DMS53 (cell line): ENCODE data around the gene RLN3.
"Not testable (repeated sequence)": the region's sequence is repeated elsewhere in the genome, so short reads cannot be mapped to it uniquely, and the experiment has no call there.

Experiments
- DNase-seq: peaks from one replicate; lab custom pipeline; 2025; lab: John Stamatoyannopoulos, UW

The RLN3 gene

GRCh38 chr19:13995017-13995728, 32.8 kb upstream of the RLN3 start:
- no peak for DNase-seq

GRCh38 chr19:13995878-13996765, 31.8 kb upstream of the RLN3 start:
- DNase-seq: no peak

GRCh38 chr19:13996928-13997630, 30.9 kb upstream of the RLN3 start:
- no peak for DNase-seq

- no peak for DNase-seq
These were observed 30.4 kb upstream of the RLN3 start for GRCh38 chr19:13997631-13997962.

GRCh38 chr19:13998426-13998825, 29.5 kb upstream of the RLN3 start:
- DNase-seq: no peak

GRCh38 chr19:13999085-13999484, 28.9 kb upstream of the RLN3 start:
- DNase-seq: no peak

GRCh38 chr19:14000691-14001375, 27.1 kb upstream of the RLN3 start:
- no peak for DNase-seq

GRCh38 chr19:14002571-14003250, 25.2 kb upstream of the RLN3 start:
- no peak for DNase-seq

GRCh38 chr19:14003251-14004055, 24.5 kb upstream of the RLN3 start:
- DNase-seq: no peak

GRCh38 chr19:14004619-14005348, 23.2 kb upstream of the RLN3 start:
- peak; percentile 35 for DNase-seq

GRCh38 chr19:14005349-14006084, 22.4 kb upstream of the RLN3 start:
- peak; percentile 87 for DNase-seq

GRCh38 chr19:14006085-14006765, 21.7 kb upstream of the RLN3 start, which contains the start of gene RFX1:
TSS of gene RFX1 (minus strand) at chr19:14006320. CDS start at chr19:13993843, 12,477 bp downstream.
- peak; percentile 99 for DNase-seq

- no peak for DNase-seq
These were observed 21.0 kb upstream of the RLN3 start for GRCh38 chr19:14006766-14007562.

GRCh38 chr19:14012378-14012915, 15.5 kb upstream of the RLN3 start:
- DNase-seq: no peak

- DNase-seq: no peak
These were observed 12.4 kb upstream of the RLN3 start for GRCh38 chr19:14015524-14016035.

GRCh38 chr19:14019100-14019499, 8.8 kb upstream of the RLN3 start:
- DNase-seq: no peak

GRCh38 chr19:14019739-14020138, 8.2 kb upstream of the RLN3 start:
- DNase-seq: not testable (repeated sequence)
